Heart right ventricle (tissue), 16 donors: ENCODE measurements around the gene TLCD1. TPM values are rescaled to one million over a fixed set of nuclear protein-coding genes. Genes with fewer than 3 reads are reported as not detected.

ENCODE experiments used
- ATAC-seq, 8 donors: fragments of 200-7000 bp; cut with Tn5 transposase; one replicate each; pipeline ENCODE4 v1.9.1; 2020; ENCODE audit warnings: mild to moderate bottlenecking in 8 of 8, moderate library complexity in 8 of 8, moderate number of reproducible peaks in 1 of 8
- DNase-seq, 2 donors: peaks; one replicate each; pipeline ENCODE4 v3.0.0-alpha.2; 2020
- H3K27ac ChIP-seq, 10 donors: fragments of 200-600 bp; sonication (generic) in 2 of 10; one replicate each; pipeline versions ENCODE4 v1.5.0 to v1.8.0; 2020 to 2022; ENCODE audit warnings: mild to moderate bottlenecking in 3 of 10
- H3K27me3 ChIP-seq, 7 donors: fragments of 200-600 bp; one replicate each; pipeline ENCODE4 v1.8.0; 2021 to 2022; ENCODE audit warnings: mild to moderate bottlenecking in 2 of 7
- H3K36me3 ChIP-seq, 9 donors: fragments of 200-600 bp; sonication (generic) in 1 of 9; one replicate each; pipeline versions ENCODE4 v1.5.0 to v1.8.0; 2020 to 2022; ENCODE audit warnings: mild to moderate bottlenecking in 2 of 9
- H3K4me1 ChIP-seq, 9 donors: fragments of 200-600 bp; sonication (generic) in 1 of 9; one replicate each; pipeline versions ENCODE4 v1.5.0 to v1.8.0; 2020 to 2022; ENCODE audit warnings: mild to moderate bottlenecking in 4 of 9
- H3K4me3 ChIP-seq, 10 donors: fragments of 200-600 bp; sonication (generic) in 2 of 10; one replicate each; pipeline versions ENCODE4 v1.5.0 to v1.8.0; 2020 to 2022; ENCODE audit warnings: mild to moderate bottlenecking in 7 of 10, moderate library complexity in 2 of 10
- H3K9me3 ChIP-seq, 11 donors: fragments of 200-600 bp in 10 of 11; sonication (generic) in 2 of 11; one replicate each; pipeline versions ENCODE4 v1.5.0 to v1.8.0; 2013 to 2022; ENCODE audit warnings: mild to moderate bottlenecking in 2 of 11, control low read depth in 1 of 11, moderate library complexity in 1 of 11
- WGBS, 2 donors: extraction: QIAGEN DNeasy Blood & Tissue Kit; methylation state at CpG; one replicate each; pipeline ENCODE4 v1.1.7; 2013; ENCODE audit warnings: inconsistent platforms in 1 of 2; 5-methylcytosine and 5-hydroxymethylcytosine counted together
- intact Hi-C, 10 donors: fragments of 100-400 bp; cut with DNase I; formaldehyde crosslinking; loops; one replicate each; pipeline versions ENCODE4 v1.11.1 to v1.14.2; 2022
- polyA plus RNA-seq, 2 donors: library from polyadenylated mRNA; stranded (reverse); fragments of 200-250 nt; gene quantifications; one replicate each; pipeline ENCODE4 v1.2.3, GENCODE V29; 2013
- total RNA-seq, 10 donors: library from RNA; stranded (reverse); fragmentation: NEBNext Ultra II Directional in 3 of 10; extraction: Animal tissue kit (Norgen Biotek cat#: 25700) in 3 of 10; gene quantifications; one replicate each; pipeline versions ENCODE4 v1.2.1 to v1.2.4, GENCODE V29; 2021 to 2023
- TF ChIP-seq, protein P1 (sequence below), 9 donors: fragments of 200-600 bp; sonication (generic) in 2 of 9; IDR thresholded peaks; one replicate each; pipeline versions ENCODE4 v1.5.0 to v1.8.0; 2021 to 2022; ENCODE audit warnings: antibody characterized with exemption in 9 of 9, mild to moderate bottlenecking in 5 of 9, moderate library complexity in 1 of 9
- donor health status: Arrhythmogenic right ventricular cardiomyopathy.
- donor health status: ischemic (EF 13 %, LVEDD 7.1; RV severe dilation, severe dysfunction).
- donor health status: healthy with polysubstance abuse.
- donor health status: DM: no; HTN: yes; CAD: no.
- donor health status: DM: no; HTN: no; CAD: no.
- donor health status: ischemic (EF 25% LVEDD 6.9; RV normal size, moderate dysfunction).
- donor health status: ischemic (EF 25% LVEDD 5.7; RV mildly dilated, moderate dysfunction).
- donor health status: healthy.
- donor health status: DM: yes; HTN: yes; CAD: no.
- donor health status: Ischemic cardiomyopathy.
- donor health status: ischemic (EF 35%, LVEDD 5.7; RV mildly dilated, moderate dysfunction).
- donor health status: nonischemic (EF 11% LVEDD 7.7; RV severe dilation, severe dysfunction).
- donor health status: DM: yes; HTN: yes; CAD: no.
- donor health status: PGD.
- donor health status: ischemic (EF 29% LVEDD 5.4; RV normal size, mild dysfunction).
- donor health status: nonischemic (EF 23%, LVEDD 6.1; RV moderate dilation, normal function).

The TLCD1 gene
- total and polyA plus RNA-seq, 12 donors = 0.36 to 9.3 (median 1.1) TPM

DNA sequence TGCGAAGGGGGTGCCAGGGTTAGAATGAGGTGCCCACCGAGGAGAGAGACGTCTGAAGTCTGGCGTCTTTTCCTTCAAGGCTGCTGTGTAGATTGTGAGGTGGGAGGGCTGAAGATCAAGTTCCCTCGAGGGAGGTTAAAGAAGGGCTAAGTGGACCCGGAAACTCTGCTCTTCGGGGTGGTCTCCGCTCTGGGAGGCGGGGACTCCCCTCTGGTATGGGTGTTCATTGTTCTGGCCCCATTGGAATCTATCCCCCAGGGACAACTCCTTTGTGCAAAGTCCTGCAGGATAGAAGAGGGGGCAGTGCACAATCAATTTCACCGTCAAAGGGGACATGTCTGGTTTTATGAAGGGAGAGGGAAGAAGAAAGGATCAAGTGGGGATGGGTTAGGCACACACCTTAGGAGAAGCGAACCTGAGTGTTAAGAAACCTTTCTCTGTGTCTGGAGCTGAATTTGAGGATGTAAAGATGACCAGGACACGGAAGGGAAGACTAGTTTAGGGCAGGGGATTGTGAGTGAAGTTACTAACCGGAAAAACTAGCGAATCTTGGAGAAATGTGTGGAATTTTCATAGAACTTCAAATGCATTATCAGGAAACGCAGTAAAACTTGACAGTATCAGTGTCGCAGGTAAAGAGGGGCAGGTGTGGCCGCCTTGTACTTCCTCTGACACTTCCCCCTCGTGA lies 7.6 kb downstream of the TLCD1 start:
- H3K27me3 ChIP-seq = peaks cover 0 to 13% (median 7%) of the 10 kb centered on the region in 7 donors
- H3K4me3 ChIP-seq = peak overlapping the region in 9 of 10 donors; percentile 60 to 93 (median 72)
- H3K9me3 ChIP-seq = no peaks in the 10 kb centered on the region
- intact Hi-C loops = loop anchor here in 1 of 10 donors (5.0 kb wide), 1 partner anchor 71 kb away; the partner anchor contains the start of gene BLTP2
- TF ChIP-seq, protein P1, sequence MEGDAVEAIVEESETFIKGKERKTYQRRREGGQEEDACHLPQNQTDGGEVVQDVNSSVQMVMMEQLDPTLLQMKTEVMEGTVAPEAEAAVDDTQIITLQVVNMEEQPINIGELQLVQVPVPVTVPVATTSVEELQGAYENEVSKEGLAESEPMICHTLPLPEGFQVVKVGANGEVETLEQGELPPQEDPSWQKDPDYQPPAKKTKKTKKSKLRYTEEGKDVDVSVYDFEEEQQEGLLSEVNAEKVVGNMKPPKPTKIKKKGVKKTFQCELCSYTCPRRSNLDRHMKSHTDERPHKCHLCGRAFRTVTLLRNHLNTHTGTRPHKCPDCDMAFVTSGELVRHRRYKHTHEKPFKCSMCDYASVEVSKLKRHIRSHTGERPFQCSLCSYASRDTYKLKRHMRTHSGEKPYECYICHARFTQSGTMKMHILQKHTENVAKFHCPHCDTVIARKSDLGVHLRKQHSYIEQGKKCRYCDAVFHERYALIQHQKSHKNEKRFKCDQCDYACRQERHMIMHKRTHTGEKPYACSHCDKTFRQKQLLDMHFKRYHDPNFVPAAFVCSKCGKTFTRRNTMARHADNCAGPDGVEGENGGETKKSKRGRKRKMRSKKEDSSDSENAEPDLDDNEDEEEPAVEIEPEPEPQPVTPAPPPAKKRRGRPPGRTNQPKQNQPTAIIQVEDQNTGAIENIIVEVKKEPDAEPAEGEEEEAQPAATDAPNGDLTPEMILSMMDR (IDR thresholded peaks at IDR 0.05) = no peak
- H3K36me3 ChIP-seq = peaks cover 0 to 49% (median 20%) of the 10 kb centered on the region in 9 donors
- WGBS, 2 donors = 48 to 52% methylated on average over 18 of the region's 18 CpGs
- peaks cover 17 to 65% (median 53%) of the 10 kb centered on the region in 9 donors for H3K4me1 ChIP-seq
- DNase-seq (no peak), ATAC-seq (no peak)
- H3K27ac ChIP-seq = peak overlapping the region; percentile 61 to 95 (median 90)

- Histone ChIP-seq H3K4me3 (peak within 1 kb of the TSS; percentile 51 to 78 (median 65)), H3K27me3 (peaks cover 0 to 13% (median 7%) of the 10 kb centered on the region in 7 donors), H3K4me1 (peaks cover 17 to 62% (median 51%) of the 10 kb centered on the region in 9 donors), H3K9me3 (no peaks in the 10 kb centered on the region), H3K27ac (peak within 1 kb of the TSS; percentile 61 to 95 (median 90)), H3K36me3 (peaks cover 0 to 44% (median 14%) of the 10 kb centered on the region in 9 donors)
- WGBS, 2 donors = 7% methylated on average over 54 to 60 of the region's 60 CpGs
- intact Hi-C loops = loop anchor here in 1 of 10 donors (5.0 kb wide), 1 partner anchor 70 kb away; the partner anchor contains the start of gene BLTP2
- TF ChIP-seq, protein P1 (IDR thresholded peaks at IDR 0.05) = peak in 7 of 9 donors; percentile 25 to 58 (median 41)
- ATAC-seq (peak; percentile 15 to 46 (median 30)), DNase-seq (peak; percentile 72 to 74)
Observed at GRCh38 chr17:28717578-28718332, 8.3 kb downstream of the TLCD1 start, which contains the start of gene RAB34. Gene RAB34 (minus strand): TSS chr17:28717868. CDS start chr17:28717266, 602 bp downstream.

GRCh38 chr17:28716740-28717577 lies 9.1 kb downstream of the TLCD1 start:
- DNase-seq (peak in 1 of 2 donors; percentile 42), ATAC-seq (no peak)
- Histone ChIP-seq H3K27ac (peak overlapping the region; percentile 61 to 95 (median 90)), H3K4me3 (peak overlapping the region; percentile 51 to 78 (median 65)), H3K36me3 (peaks cover 0 to 36% (median 6%) of the 10 kb centered on the region in 9 donors), H3K9me3 (no peaks in the 10 kb centered on the region), H3K4me1 (peaks cover 13 to 62% (median 49%) of the 10 kb centered on the region in 9 donors), H3K27me3 (peaks cover 0 to 13% (median 7%) of the 10 kb centered on the region in 7 donors)
- 9 to 12% methylated on average over 63 of the region's 63 CpGs for WGBS, 2 donors
- intact Hi-C loops = loop anchor here in 1 of 10 donors (5.0 kb wide), 1 partner anchor 70 kb away; the partner anchor contains the start of gene BLTP2
- TF ChIP-seq, protein P1 (IDR thresholded peaks at IDR 0.05) = no peak
